Panc1 (cell line): ENCODE measurements around the gene ADAM22.

ENCODE experiments used
- CTCF ChIP-seq: fragments of 450-650 bp; IDR thresholded peaks from 2 replicates; pipeline ENCODE4 v1.5.1; 2017; ENCODE audit warnings: mild to moderate bottlenecking
- POLR2AphosphoS5 ChIP-seq: IDR thresholded peaks from 2 replicates; pipeline ENCODE4 v1.6.1; 2012; ENCODE audit warnings: mild to moderate bottlenecking, low read depth, low read length, moderate library complexity

GRCh38 chr7:88075216-88075615, 141.2 kb downstream of the ADAM22 start:
- TF ChIP-seq CTCF (no peak), POLR2AphosphoS5 (no peak)
